Heart right ventricle (tissue), 16 donors: ENCODE data around the gene COL6A2. TPM values are rescaled to one million over a fixed set of nuclear protein-coding genes. Genes with fewer than 3 reads are reported as not detected.

ENCODE experiments used
- ATAC-seq, 8 donors: fragments of 200-7000 bp; cut with Tn5 transposase; one replicate each; pipeline ENCODE4 v1.9.1; 2020; ENCODE audit warnings: mild to moderate bottlenecking in 8 of 8, moderate library complexity in 8 of 8, moderate number of reproducible peaks in 1 of 8
- DNase-seq, 2 donors: peaks; one replicate each; pipeline ENCODE4 v3.0.0-alpha.2; 2020
- H3K27ac ChIP-seq, 10 donors: fragments of 200-600 bp; sonication (generic) in 2 of 10; one replicate each; pipeline versions ENCODE4 v1.5.0 to v1.8.0; 2020 to 2022; ENCODE audit warnings: mild to moderate bottlenecking in 3 of 10
- H3K27me3 ChIP-seq, 7 donors: fragments of 200-600 bp; one replicate each; pipeline ENCODE4 v1.8.0; 2021 to 2022; ENCODE audit warnings: mild to moderate bottlenecking in 2 of 7
- H3K36me3 ChIP-seq, 9 donors: fragments of 200-600 bp; sonication (generic) in 1 of 9; one replicate each; pipeline versions ENCODE4 v1.5.0 to v1.8.0; 2020 to 2022; ENCODE audit warnings: mild to moderate bottlenecking in 2 of 9
- H3K4me1 ChIP-seq, 9 donors: fragments of 200-600 bp; sonication (generic) in 1 of 9; one replicate each; pipeline versions ENCODE4 v1.5.0 to v1.8.0; 2020 to 2022; ENCODE audit warnings: mild to moderate bottlenecking in 4 of 9
- H3K4me3 ChIP-seq, 10 donors: fragments of 200-600 bp; sonication (generic) in 2 of 10; one replicate each; pipeline versions ENCODE4 v1.5.0 to v1.8.0; 2020 to 2022; ENCODE audit warnings: mild to moderate bottlenecking in 7 of 10, moderate library complexity in 2 of 10
- H3K9me3 ChIP-seq, 11 donors: fragments of 200-600 bp in 10 of 11; sonication (generic) in 2 of 11; one replicate each; pipeline versions ENCODE4 v1.5.0 to v1.8.0; 2013 to 2022; ENCODE audit warnings: mild to moderate bottlenecking in 2 of 11, control low read depth in 1 of 11, moderate library complexity in 1 of 11
- WGBS, 2 donors: extraction: QIAGEN DNeasy Blood & Tissue Kit; methylation state at CpG; one replicate each; pipeline ENCODE4 v1.1.7; 2013; ENCODE audit warnings: inconsistent platforms in 1 of 2; 5-methylcytosine and 5-hydroxymethylcytosine counted together
- intact Hi-C, 10 donors: fragments of 100-400 bp; cut with DNase I; formaldehyde crosslinking; loops; one replicate each; pipeline versions ENCODE4 v1.11.1 to v1.14.2; 2022
- polyA plus RNA-seq, 2 donors: library from polyadenylated mRNA; stranded (reverse); fragments of 200-250 nt; gene quantifications; one replicate each; pipeline ENCODE4 v1.2.3, GENCODE V29; 2013
- total RNA-seq, 10 donors: library from RNA; stranded (reverse); fragmentation: NEBNext Ultra II Directional in 3 of 10; extraction: Animal tissue kit (Norgen Biotek cat#: 25700) in 3 of 10; gene quantifications; one replicate each; pipeline versions ENCODE4 v1.2.1 to v1.2.4, GENCODE V29; 2021 to 2023
- TF ChIP-seq, protein P1 (sequence below), 9 donors: fragments of 200-600 bp; sonication (generic) in 2 of 9; IDR thresholded peaks; one replicate each; pipeline versions ENCODE4 v1.5.0 to v1.8.0; 2021 to 2022; ENCODE audit warnings: antibody characterized with exemption in 9 of 9, mild to moderate bottlenecking in 5 of 9, moderate library complexity in 1 of 9
- donor health status: Arrhythmogenic right ventricular cardiomyopathy.
- donor health status: ischemic (EF 13 %, LVEDD 7.1; RV severe dilation, severe dysfunction).
- donor health status: healthy with polysubstance abuse.
- donor health status: DM: no; HTN: yes; CAD: no.
- donor health status: DM: no; HTN: no; CAD: no.
- donor health status: ischemic (EF 25% LVEDD 6.9; RV normal size, moderate dysfunction).
- donor health status: ischemic (EF 25% LVEDD 5.7; RV mildly dilated, moderate dysfunction).
- donor health status: healthy.
- donor health status: DM: yes; HTN: yes; CAD: no.
- donor health status: Ischemic cardiomyopathy.
- donor health status: ischemic (EF 35%, LVEDD 5.7; RV mildly dilated, moderate dysfunction).
- donor health status: nonischemic (EF 11% LVEDD 7.7; RV severe dilation, severe dysfunction).
- donor health status: DM: yes; HTN: yes; CAD: no.
- donor health status: PGD.
- donor health status: ischemic (EF 29% LVEDD 5.4; RV normal size, mild dysfunction).
- donor health status: nonischemic (EF 23%, LVEDD 6.1; RV moderate dilation, normal function).

Gene COL6A2
- total and polyA plus RNA-seq, 12 donors: 76.6 to 370 (median 162) TPM

DNA sequence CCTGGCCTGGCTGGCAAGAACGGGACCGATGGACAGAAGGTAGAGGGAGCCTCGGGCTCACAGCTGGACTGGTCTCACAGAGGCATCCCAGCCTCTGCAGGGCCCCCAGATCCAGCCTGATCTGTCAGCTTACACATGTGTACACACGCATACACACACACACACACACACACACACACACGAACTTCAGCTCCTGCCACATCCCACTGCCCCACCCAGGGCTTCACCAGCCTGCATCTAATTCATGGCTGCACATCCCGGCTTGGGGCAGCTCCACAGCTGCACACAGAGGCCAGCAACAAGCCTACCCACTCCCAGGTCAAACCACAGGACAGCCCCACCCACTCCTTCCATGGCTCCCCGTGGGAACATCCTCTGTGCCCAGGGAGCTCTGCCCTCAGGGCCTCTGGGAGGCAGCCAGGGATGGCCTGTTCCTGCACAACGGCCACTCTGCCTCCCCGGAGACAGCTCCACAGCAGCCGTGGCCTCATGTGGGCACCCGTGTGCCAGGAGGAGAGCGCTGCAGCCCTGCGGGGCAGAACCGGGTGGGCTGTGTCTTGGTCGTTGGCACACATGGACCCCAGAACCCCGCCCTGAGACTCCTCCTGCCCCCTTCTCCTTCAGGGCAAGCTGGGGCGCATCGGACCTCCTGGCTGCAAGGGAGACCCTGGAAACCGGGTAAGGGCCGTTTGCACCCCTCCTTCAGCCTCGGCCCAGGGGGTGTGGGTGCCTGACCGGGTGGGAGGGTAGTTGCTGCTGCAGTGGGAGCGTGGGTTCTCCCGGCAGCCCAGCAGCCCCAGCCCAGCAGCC is 19.1 kb downstream of the COL6A2 start:
- intact Hi-C loops: loop anchor here in 1 of 10 donors (10.0 kb wide), 1 partner anchor 122 kb away; no protein-coding TSS in a partner anchor
- H3K9me3 ChIP-seq: peaks cover 0 to 11% (median 0%) of the 10 kb centered on the region in 11 donors
- no peaks in the 10 kb centered on the region for H3K27me3 ChIP-seq
- TF ChIP-seq, protein P1, sequence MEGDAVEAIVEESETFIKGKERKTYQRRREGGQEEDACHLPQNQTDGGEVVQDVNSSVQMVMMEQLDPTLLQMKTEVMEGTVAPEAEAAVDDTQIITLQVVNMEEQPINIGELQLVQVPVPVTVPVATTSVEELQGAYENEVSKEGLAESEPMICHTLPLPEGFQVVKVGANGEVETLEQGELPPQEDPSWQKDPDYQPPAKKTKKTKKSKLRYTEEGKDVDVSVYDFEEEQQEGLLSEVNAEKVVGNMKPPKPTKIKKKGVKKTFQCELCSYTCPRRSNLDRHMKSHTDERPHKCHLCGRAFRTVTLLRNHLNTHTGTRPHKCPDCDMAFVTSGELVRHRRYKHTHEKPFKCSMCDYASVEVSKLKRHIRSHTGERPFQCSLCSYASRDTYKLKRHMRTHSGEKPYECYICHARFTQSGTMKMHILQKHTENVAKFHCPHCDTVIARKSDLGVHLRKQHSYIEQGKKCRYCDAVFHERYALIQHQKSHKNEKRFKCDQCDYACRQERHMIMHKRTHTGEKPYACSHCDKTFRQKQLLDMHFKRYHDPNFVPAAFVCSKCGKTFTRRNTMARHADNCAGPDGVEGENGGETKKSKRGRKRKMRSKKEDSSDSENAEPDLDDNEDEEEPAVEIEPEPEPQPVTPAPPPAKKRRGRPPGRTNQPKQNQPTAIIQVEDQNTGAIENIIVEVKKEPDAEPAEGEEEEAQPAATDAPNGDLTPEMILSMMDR (IDR thresholded peaks at IDR 0.05): no peak
- no peaks in the 10 kb centered on the region for H3K4me1 ChIP-seq
- H3K27ac ChIP-seq: no peak overlapping the region
- H3K36me3 ChIP-seq: peaks cover 14 to 100% (median 78%) of the 10 kb centered on the region in 9 donors
- ATAC-seq: no peak
- WGBS, 2 donors: 87 to 90% methylated on average over 24 of the region's 24 CpGs
- peak; percentile 3 to 12 for DNase-seq
- no peak overlapping the region for H3K4me3 ChIP-seq

GRCh38 chr21:46117586-46118315 is 19.8 kb downstream of the COL6A2 start:
- intact Hi-C loops: loop anchor here in 1 of 10 donors (10.0 kb wide), 1 partner anchor 123 kb away; no protein-coding TSS in a partner anchor
- no peak overlapping the region for H3K27ac ChIP-seq
- whole genome bisulfite sequencing, 2 donors: 83 to 87% methylated on average over 29 of the region's 29 CpGs

DNA sequence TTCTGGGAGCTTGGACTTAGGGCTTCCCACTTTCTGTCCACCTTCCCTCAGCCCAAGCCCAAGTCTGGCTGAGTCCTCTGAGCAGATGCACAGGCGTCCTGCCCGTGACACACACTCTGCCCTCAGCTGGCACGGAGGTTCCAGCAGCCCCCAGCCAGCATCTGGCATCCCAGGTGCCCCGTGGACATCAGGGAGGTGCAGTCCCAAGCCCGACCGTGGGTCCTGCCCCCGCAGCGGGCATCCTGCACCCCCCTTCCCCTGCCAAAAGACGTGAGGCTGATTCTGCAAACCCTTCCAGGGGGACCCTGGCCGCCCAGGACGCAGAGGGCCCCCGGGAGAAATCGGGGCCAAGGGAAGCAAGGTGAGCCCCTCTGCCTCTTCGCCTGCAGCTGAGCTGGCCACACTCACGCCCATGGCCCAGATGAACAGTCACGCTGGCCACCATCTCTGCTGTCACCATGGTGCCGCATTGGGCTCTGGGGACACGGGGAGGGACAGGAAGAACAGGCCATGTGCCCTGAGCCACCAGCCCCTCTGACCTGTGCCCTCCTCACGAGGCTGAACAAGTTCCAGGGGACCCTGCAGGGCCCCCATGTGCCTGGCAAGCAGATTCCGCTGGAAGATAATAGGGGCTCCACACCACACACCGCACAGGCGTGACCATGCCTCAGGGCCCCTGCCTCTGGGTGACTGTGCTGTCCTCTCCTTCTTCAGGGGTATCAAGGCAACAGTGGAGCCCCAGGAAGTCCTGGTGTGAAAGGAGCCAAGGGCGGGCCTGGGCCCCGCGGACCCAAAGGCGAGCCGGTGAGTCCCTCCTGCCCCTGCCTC is 20.6 kb downstream of the COL6A2 start:
- H3K9me3 ChIP-seq: peaks cover 0 to 11% (median 0%) of the 10 kb centered on the region in 11 donors
- H3K4me3 ChIP-seq: no peak overlapping the region
- ATAC-seq (no peak), DNase-seq (peak in 1 of 2 donors; percentile 3)
- TF ChIP-seq, protein P1 (IDR thresholded peaks at IDR 0.05): no peak
- no peak overlapping the region for H3K27ac ChIP-seq
- H3K36me3 ChIP-seq: peaks cover 14 to 98% (median 70%) of the 10 kb centered on the region in 9 donors
- intact Hi-C loops: loop anchor here in 1 of 10 donors (10.0 kb wide), 1 partner anchor 124 kb away; no protein-coding TSS in a partner anchor
- H3K27me3 ChIP-seq: no peaks in the 10 kb centered on the region
- H3K4me1 ChIP-seq: no peaks in the 10 kb centered on the region
- WGBS, 2 donors: 93 to 94% methylated on average over 27 of the region's 27 CpGs

More at GRCh38 chr21:46117586-46118315, 19.8 kb downstream of the COL6A2 start:
- no peaks in the 10 kb centered on the region for H3K27me3 ChIP-seq
- H3K4me3 ChIP-seq: no peak overlapping the region
- TF ChIP-seq, protein P1 (IDR thresholded peaks at IDR 0.05): no peak
- peaks cover 0 to 11% (median 0%) of the 10 kb centered on the region in 11 donors for H3K9me3 ChIP-seq
- ATAC-seq (no peak), DNase-seq (peak; percentile 3 to 9)
- no peaks in the 10 kb centered on the region for H3K4me1 ChIP-seq
- peaks cover 14 to 100% (median 76%) of the 10 kb centered on the region in 9 donors for H3K36me3 ChIP-seq
